ENCODE data around the gene TMEM218. TPM values are rescaled to one million over a fixed set of nuclear protein-coding genes. Genes with fewer than 3 reads are reported as not detected.

The TMEM218 gene
- total and polyA plus RNA-seq, 2 of the 8 experiments (the other 6 are each of a cell fraction or from before 2014, with no cell fraction given), result 17.0 to 33.5 TPM

GRCh38 chr11:125100136-125100535 lies 11.3 kb downstream of the TMEM218 start:
- H3K4me2 ChIP-seq (ENCODE audit: insufficient read depth in 1 of 2, low read depth in 2 of 2, low read length in 2 of 2), result no peak overlapping the region
- no peak overlapping the region for H2AK5ac ChIP-seq (ENCODE audit: low read depth, low read length)
- peaks cover 0 to under 1% (median 0%) of the 10 kb centered on the region in 4 experiments; a peak in 2 of 7 replicates for H3K4me1 ChIP-seq (replicated peaks in 1 of 4; ENCODE audit: control insufficient read depth in 3 of 4, insufficient read depth in 4 of 4, low read length in 3 of 4)
- no peaks in the 10 kb centered on the region for H3K27me3 ChIP-seq (replicated peaks in 1 of 4; ENCODE audit: control insufficient read depth in 3 of 4, extremely low read depth in 1 of 4, insufficient read depth in 3 of 4, low read length in 3 of 4)
- H3K9me3 ChIP-seq (ENCODE audit: insufficient read depth in 2 of 2, low read depth in 1 of 2, low read length in 1 of 2), result peaks cover 4 to 8% of the 10 kb centered on the region in 2 experiments; a peak in 2 of 4 replicates
- H3K18ac ChIP-seq (ENCODE audit: extremely low read depth, low read length), result no peak overlapping the region
- H3K14ac ChIP-seq (ENCODE audit: insufficient read length), result no peak overlapping the region
- no peak overlapping the region for H2BK20ac ChIP-seq (ENCODE audit: low read length)
- no peaks in the 10 kb centered on the region for H3K23me2 ChIP-seq (ENCODE audit: low read depth, low read length)
- no peak overlapping the region for H4K5ac ChIP-seq (ENCODE audit: insufficient read length, low read depth, low read length)
- no peak overlapping the region for H2BK5ac ChIP-seq (ENCODE audit: low read depth, low read length)
- H2AFZ ChIP-seq (ENCODE audit: low read length), result no peak overlapping the region
- no peaks in the 10 kb centered on the region for H4K20me1 ChIP-seq (replicated peaks in 1 of 2; ENCODE audit: control insufficient read depth in 1 of 2, insufficient read depth in 2 of 2, low read length in 2 of 2)
- no peak overlapping the region for H3K4me3 ChIP-seq (ENCODE audit: extremely low read depth in 1 of 4, insufficient read depth in 2 of 4, low read depth in 3 of 4, low read length in 4 of 4)
- no peak overlapping the region for H2BK15ac ChIP-seq (ENCODE audit: low read length)
- H3K4ac ChIP-seq (replicated peaks; ENCODE audit: insufficient read length, low read depth, low read length), result no peak overlapping the region
- 0 out of 4 replicates have a peak, but pooled peaks cover 0 to 3% of the 10 kb centered on the region in 2 experiments for H3K79me2 ChIP-seq (ENCODE audit: control insufficient read depth in 1 of 2, insufficient read depth in 2 of 2, low read length in 2 of 2)
- ChIA-PET CTCF (ENCODE audit: partially characterized antibody) (interaction anchor here (0.6 to 2.3 kb wide), 6 partner anchors 9 to 255 kb away, joined by 3 to 13 read pairs (median 3); partner anchors contain the start of gene TMEM218), POLR2A (ENCODE audit: partially characterized antibody) (no interaction called here)
- H4K91ac ChIP-seq (replicated peaks; ENCODE audit: insufficient read length, low read length), result no peak overlapping the region
- 98% methylated on average over 2 of the region's 2 CpGs; no CpG with 5 or more reads in 1 of the 2 experiments for WGBS, 2 experiments (ENCODE audit: extremely low coverage in 1 of 2, insufficient coverage in 1 of 2, insufficient read length in 1 of 2, insufficient replicate concordance in 2 of 2, low coverage in 1 of 2, low lambda C conversion rate in 2 of 2, missing lambda C conversion rate in 1 of 2)
- H2BK12ac ChIP-seq (ENCODE audit: low read depth, low read length), result no peak overlapping the region
- no peak overlapping the region for H3K9ac ChIP-seq (replicated peaks in 1 of 4; ENCODE audit: extremely low read depth in 1 of 4, low read depth in 3 of 4, low read length in 3 of 4)
- no peak for FAIRE-seq
- no peak overlapping the region for H2BK120ac ChIP-seq (replicated peaks; ENCODE audit: low read depth, low read length)
- H3K56ac ChIP-seq (replicated peaks; ENCODE audit: insufficient read length, low read depth, low read length), result no peak overlapping the region
- no peak overlapping the region for H3K23ac ChIP-seq (ENCODE audit: insufficient read length)
- DNase-seq (ENCODE audit: low read depth in 1 of 2, low spot score in 2 of 2), result no peak
- peaks cover 0 to 18% (median 6%) of the 10 kb centered on the region in 4 experiments; a peak in 6 of 8 replicates for H3K36me3 ChIP-seq (ENCODE audit: control insufficient read depth in 2 of 4, insufficient read depth in 4 of 4, low read length in 3 of 4)
- no peaks in the 10 kb centered on the region; the same call in 1 of the 2 replicates for H3K79me1 ChIP-seq (ENCODE audit: low read depth, low read length)
- H4K8ac ChIP-seq (ENCODE audit: extremely low read depth, insufficient read depth, low read length), result no peak overlapping the region
- no peak overlapping the region for H3K27ac ChIP-seq (ENCODE audit: low read depth, low read length)
- TF ChIP-seq KDM4A (IDR thresholded peaks at IDR 0.05; ENCODE audit: low read depth, low read length, severe bottlenecking) (no peak), CHD2 (IDR thresholded peaks at IDR 0.05; ENCODE audit: low read length) (no peak), RAD21 (IDR thresholded peaks at IDR 0.05 in 1 of 2, conservative IDR thresholded peaks at IDR 0.05 in 1 of 2; ENCODE audit: low read depth in 2 of 2, low read length in 2 of 2) (no peak), GABPA (IDR thresholded peaks at IDR 0.05; ENCODE audit: borderline replicate concordance, insufficient read depth, low read length) (no peak), TEAD4 (IDR thresholded peaks at IDR 0.05; ENCODE audit: low read depth, low read length) (no peak), SIRT6 (IDR thresholded peaks at IDR 0.05; ENCODE audit: low read length) (no peak), GTF2F1 (IDR thresholded peaks at IDR 0.05; ENCODE audit: borderline replicate concordance, low read depth, low read length) (no peak), ASH2L (IDR thresholded peaks at IDR 0.05; ENCODE audit: low read length) (no peak)
